Omental fat pad (tissue), 4 donors: ENCODE results near the gene NMT1. TPM values are rescaled to one million over a fixed set of nuclear protein-coding genes. Genes with fewer than 3 reads are reported as not detected.

Source experiments
- ATAC-seq: fragments of 150-250 bp; one replicate; pipeline ENCODE4 v1.9.1; 2016; ENCODE audit warnings: mild to moderate bottlenecking, moderate library complexity; ENCODE audit not compliant: low FRiP score
- DNase-seq: peaks from one replicate; pipeline ENCODE4 v3.0.0-alpha.2; 2019; ENCODE audit warnings: low spot score
- CTCF ChIP-seq, 3 donors: fragments of 450-650 bp; IDR thresholded peaks; one replicate each; pipeline ENCODE4 v1.5.1; 2016 to 2017; ENCODE audit warnings: antibody characterized with exemption in 3 of 3, mild to moderate bottlenecking in 3 of 3, moderate library complexity in 2 of 3
- total RNA-seq, 4 donors: library from RNA; depleted of rRNA; stranded (reverse); fragments of >200 nt; gene quantifications; one replicate each; pipeline ENCODE4 v1.1.0, GENCODE V29; 2016

NMT1 gene
- total RNA-seq, 4 donors from 2014 or later: 57.3 to 101 (median 78.1) TPM

- TF ChIP-seq CTCF (IDR thresholded peaks at IDR 0.05): no peak
- no peak for DNase-seq
- no peak for ATAC-seq
These were observed 31.2 kb upstream of the NMT1 start for GRCh38 chr17:45029758-45030423.

GRCh38 chr17:45030733-45031132, 30.4 kb upstream of the NMT1 start:
- TF ChIP-seq CTCF (IDR thresholded peaks at IDR 0.05): no peak
- DNase-seq (no peak), ATAC-seq (no peak)

- DNase-seq (no peak), ATAC-seq (no peak)
- TF ChIP-seq CTCF (IDR thresholded peaks at IDR 0.05): no peak
These were observed 29.6 kb upstream of the NMT1 start for GRCh38 chr17:45031231-45032173.

GRCh38 chr17:45032174-45032541, 29.0 kb upstream of the NMT1 start:
- DNase-seq (no peak), ATAC-seq (no peak)
- no peak for TF ChIP-seq CTCF (IDR thresholded peaks at IDR 0.05)

GRCh38 chr17:45034599-45034998, 26.5 kb upstream of the NMT1 start:
- DNase-seq: no peak
- no peak for ATAC-seq
- TF ChIP-seq CTCF (IDR thresholded peaks at IDR 0.05): no peak

- ATAC-seq: no peak
- no peak for TF ChIP-seq CTCF (IDR thresholded peaks at IDR 0.05)
- no peak for DNase-seq
These were observed 25.3 kb upstream of the NMT1 start for GRCh38 chr17:45035848-45036247.
